Measurements from ENCODE around the gene RBMS3. TPM values are rescaled to one million over a fixed set of nuclear protein-coding genes. Genes with fewer than 3 reads are reported as not detected.

RBMS3 gene
- total and polyA plus RNA-seq, 2 of the 8 experiments (the other 6 are each of a cell fraction or from before 2014, with no cell fraction given) = 3.7 to 6.9 TPM

- no peak for TF ChIP-seq JUN (IDR thresholded peaks at IDR 0.05; ENCODE audit: low read depth, low read length)
- no peak for TF ChIP-seq CHD1 (IDR thresholded peaks at IDR 0.05; ENCODE audit: low read depth, low read length)
- TF ChIP-seq CTCF (IDR thresholded peaks at IDR 0.05; ENCODE audit: control extremely low read depth in 1 of 3, insufficient read depth in 1 of 3, low read depth in 1 of 3, low read length in 3 of 3) = no peak
- no peak for TF ChIP-seq JUND (IDR thresholded peaks at IDR 0.05; ENCODE audit: low read length)
- TF ChIP-seq YY1 (IDR thresholded peaks at IDR 0.05; ENCODE audit: low read depth, low read length) = no peak
- TF ChIP-seq SP4 (IDR thresholded peaks at IDR 0.05; ENCODE audit: low read length) = no peak
- no peak for TF ChIP-seq SIRT6 (IDR thresholded peaks at IDR 0.05; ENCODE audit: low read length)
Measured at GRCh38 chr3:29331035-29331434, 50.2 kb downstream of the RBMS3 start (continued).
